HG02981 (cell line): ENCODE results near the gene HSD17B1.

Experiments used
- ATAC-seq: cut with Tn5 transposase; IDR thresholded peaks from one replicate; pipeline ENCODE4 v1.9.1; 2021; ENCODE audit warnings: mild to moderate bottlenecking, moderate library complexity; ENCODE audit not compliant: unreplicated experiment

Gene HSD17B1

GRCh38 chr17:42596386-42596785 is 43.7 kb downstream of the HSD17B1 start:
- no peak for ATAC-seq

- ATAC-seq = no peak
Measured at GRCh38 chr17:42598905-42599304, 46.2 kb downstream of the HSD17B1 start.

- ATAC-seq = no peak
Measured at GRCh38 chr17:42603318-42603717, 50.6 kb downstream of the HSD17B1 start.
